Progenitor cell of endocrine pancreas (in vitro differentiated cells): ENCODE data around the gene DYNC1LI1. TPM values are rescaled to one million over a fixed set of nuclear protein-coding genes. Genes with fewer than 3 reads are reported as not detected.

Source experiments
- DNase-seq: peaks from one replicate; pipeline ENCODE4 v3.0.0; 2021; ENCODE audit warnings: low spot score; ENCODE audit not compliant: unreplicated experiment
- H3K27ac Mint-ChIP-seq: 2 replicates; pipeline ENCODE4 v1.8.0; 2021; ENCODE audit warnings: mild to moderate bottlenecking, moderate library complexity, mixed read lengths
- H3K27me3 Mint-ChIP-seq: 2 replicates; pipeline ENCODE4 v1.8.0; 2021; ENCODE audit warnings: mixed read lengths
- H3K36me3 Mint-ChIP-seq: 2 replicates; pipeline ENCODE4 v1.8.0; 2022; ENCODE audit warnings: mixed read lengths; ENCODE audit not compliant: insufficient read depth
- H3K4me1 Mint-ChIP-seq: 2 replicates; pipeline ENCODE4 v1.8.0; 2021; ENCODE audit warnings: low read depth, mixed read lengths
- H3K4me3 Mint-ChIP-seq: 2 replicates; pipeline ENCODE4 v1.8.0; 2021; ENCODE audit warnings: low read depth, mild to moderate bottlenecking, moderate library complexity, mixed read lengths
- H3K9me3 Mint-ChIP-seq: 2 replicates; pipeline ENCODE4 v1.8.0; 2021; ENCODE audit warnings: low read depth, mixed read lengths
- total RNA-seq: library from RNA; stranded (reverse); gene quantifications from 2 replicates; pipeline ENCODE4 v1.2.1, GENCODE V29; 2021
- TF ChIP-seq, protein P1 (sequence below): fragments of 200-600 bp; sonication (generic); IDR thresholded peaks from one replicate; pipeline ENCODE4 v1.5.0; 2021; ENCODE audit warnings: antibody characterized with exemption, mild to moderate bottlenecking; ENCODE audit not compliant: unreplicated experiment

DYNC1LI1 gene
- total RNA-seq, 1 donor from 2014 or later, result 43.8 TPM

- Mint-ChIP-seq H3K27ac (no peak overlapping the region), H3K36me3 (peaks cover 7% of the 10 kb centered on the region), H3K4me1 (peaks cover 10% of the 10 kb centered on the region), H3K4me3 (no peak overlapping the region), H3K9me3 (peaks cover 3% of the 10 kb centered on the region), H3K27me3 (no peaks in the 10 kb centered on the region)
- TF ChIP-seq, protein P1, sequence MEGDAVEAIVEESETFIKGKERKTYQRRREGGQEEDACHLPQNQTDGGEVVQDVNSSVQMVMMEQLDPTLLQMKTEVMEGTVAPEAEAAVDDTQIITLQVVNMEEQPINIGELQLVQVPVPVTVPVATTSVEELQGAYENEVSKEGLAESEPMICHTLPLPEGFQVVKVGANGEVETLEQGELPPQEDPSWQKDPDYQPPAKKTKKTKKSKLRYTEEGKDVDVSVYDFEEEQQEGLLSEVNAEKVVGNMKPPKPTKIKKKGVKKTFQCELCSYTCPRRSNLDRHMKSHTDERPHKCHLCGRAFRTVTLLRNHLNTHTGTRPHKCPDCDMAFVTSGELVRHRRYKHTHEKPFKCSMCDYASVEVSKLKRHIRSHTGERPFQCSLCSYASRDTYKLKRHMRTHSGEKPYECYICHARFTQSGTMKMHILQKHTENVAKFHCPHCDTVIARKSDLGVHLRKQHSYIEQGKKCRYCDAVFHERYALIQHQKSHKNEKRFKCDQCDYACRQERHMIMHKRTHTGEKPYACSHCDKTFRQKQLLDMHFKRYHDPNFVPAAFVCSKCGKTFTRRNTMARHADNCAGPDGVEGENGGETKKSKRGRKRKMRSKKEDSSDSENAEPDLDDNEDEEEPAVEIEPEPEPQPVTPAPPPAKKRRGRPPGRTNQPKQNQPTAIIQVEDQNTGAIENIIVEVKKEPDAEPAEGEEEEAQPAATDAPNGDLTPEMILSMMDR, result no peak
- no peak for DNase-seq
These were observed 75.6 kb downstream of the DYNC1LI1 start for GRCh38 chr3:32495085-32495484.

- H3K9me3 Mint-ChIP-seq, result peaks cover 3% of the 10 kb centered on the region
- peaks cover 4% of the 10 kb centered on the region for H3K4me1 Mint-ChIP-seq
- no peaks in the 10 kb centered on the region for H3K27me3 Mint-ChIP-seq
- no peak overlapping the region for H3K4me3 Mint-ChIP-seq
- TF ChIP-seq, protein P1, result no peak
- no peak overlapping the region for H3K27ac Mint-ChIP-seq
- H3K36me3 Mint-ChIP-seq, result peaks cover 6% of the 10 kb centered on the region
- no peak for DNase-seq
These were observed 76.9 kb downstream of the DYNC1LI1 start for GRCh38 chr3:32493437-32494414.

DNA sequence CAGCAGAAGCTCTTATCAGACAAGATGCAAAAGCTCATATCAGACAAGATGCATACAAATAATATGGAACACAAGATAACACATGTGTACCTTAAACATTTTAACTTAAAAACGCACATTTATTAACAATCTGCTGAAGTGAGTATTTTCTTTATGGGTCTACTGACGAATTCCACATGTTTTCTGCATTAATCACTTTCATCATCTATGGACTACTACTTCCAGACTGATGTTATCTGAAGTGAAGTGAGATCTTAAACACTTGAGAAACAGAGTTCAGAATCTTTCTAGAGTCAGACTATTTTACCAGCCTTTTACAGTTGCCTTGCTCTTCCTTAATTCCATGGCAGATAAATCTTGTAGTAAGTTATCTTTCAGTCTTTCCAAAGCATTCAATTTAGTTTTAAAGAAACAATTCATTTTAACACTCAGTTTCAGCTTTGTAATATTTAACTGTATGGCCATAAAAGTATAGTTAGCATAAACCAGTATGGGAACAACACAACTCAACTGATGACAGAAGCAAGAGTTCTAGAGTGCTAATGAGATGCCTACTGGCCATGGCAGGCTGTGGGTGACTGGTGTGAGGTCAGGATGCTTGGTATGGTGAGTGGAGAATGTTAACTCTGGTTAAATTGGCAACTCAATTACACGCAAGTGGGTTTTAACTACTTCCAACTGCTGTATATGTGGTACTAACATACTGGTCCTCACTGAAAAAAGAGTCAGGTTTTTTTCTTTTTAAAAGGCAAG lies 77.8 kb downstream of the DYNC1LI1 start:
- Mint-ChIP-seq H3K4me3 (no peak overlapping the region), H3K27me3 (no peaks in the 10 kb centered on the region), H3K36me3 (peaks cover 10% of the 10 kb centered on the region), H3K27ac (no peak overlapping the region), H3K9me3 (peaks cover 3% of the 10 kb centered on the region), H3K4me1 (peaks cover 4% of the 10 kb centered on the region)
- DNase-seq, result no peak
- TF ChIP-seq, protein P1, result no peak

GRCh38 chr3:32488474-32489008 lies 82.1 kb downstream of the DYNC1LI1 start:
- TF ChIP-seq, protein P1, result no peak
- Mint-ChIP-seq H3K9me3 (no peaks in the 10 kb centered on the region), H3K36me3 (peaks cover 16% of the 10 kb centered on the region), H3K27ac (no peak overlapping the region), H3K27me3 (no peaks in the 10 kb centered on the region), H3K4me3 (no peak overlapping the region), H3K4me1 (no peaks in the 10 kb centered on the region)
- no peak for DNase-seq
